Neural progenitor cell (in vitro differentiated cells): Measurements from ENCODE around the gene SCN9A. TPM values are rescaled to one million over a fixed set of nuclear protein-coding genes. Genes with fewer than 3 reads are reported as not detected.

Experiments used
- DNase-seq: peaks from one replicate; pipeline ENCODE4 v3.0.0-alpha.2; 2016; ENCODE audit warnings: low spot score
- H2AFZ ChIP-seq: fragments of 200-600 bp; sonication (generic); replicated peaks from 2 replicates; pipeline ENCODE4 v1.6.1; 2016; ENCODE audit warnings: antibody characterized with exemption
- H3F3A ChIP-seq: fragments of 200-600 bp; sonication (generic); 2 replicates; pipeline ENCODE4 v1.6.1; 2016; ENCODE audit warnings: antibody characterized with exemption, low read depth
- H3K27ac ChIP-seq: fragments of 200-600 bp; sonication (generic); 2 replicates; pipeline ENCODE4 v1.5.1; 2016; ENCODE audit warnings: mild to moderate bottlenecking
- H3K27me3 ChIP-seq: fragments of 200-600 bp; sonication (generic); 2 replicates; pipeline ENCODE4 v1.6.1; 2016; ENCODE audit warnings: mild to moderate bottlenecking, moderate library complexity
- H3K36me3 ChIP-seq: fragments of 200-600 bp; sonication (generic); 2 replicates; pipeline ENCODE4 v1.5.1; 2016
- H3K4me1 ChIP-seq: fragments of 200-600 bp; sonication (generic); 2 replicates; pipeline ENCODE4 v1.6.1; 2016; ENCODE audit warnings: mixed run types
- H3K4me2 ChIP-seq: fragments of 200-600 bp; sonication (generic); 2 replicates; pipeline ENCODE4 v1.6.1; 2016
- H3K4me3 ChIP-seq: fragments of 200-600 bp; sonication (generic); 2 replicates; pipeline ENCODE4 v1.5.1; 2016
- H3K79me2 ChIP-seq: fragments of 200-600 bp; sonication (generic); 2 replicates; pipeline ENCODE4 v1.6.1; 2016; ENCODE audit warnings: low read depth
- H3K9ac ChIP-seq: fragments of 200-600 bp; sonication (generic); 2 replicates; pipeline ENCODE4 v1.6.1; 2016
- H3K9me3 ChIP-seq: fragments of 200-600 bp; sonication (generic); 2 replicates; pipeline ENCODE4 v1.5.1; 2016; ENCODE audit warnings: low read depth
- H4K20me1 ChIP-seq: fragments of 200-600 bp; sonication (generic); 2 replicates; pipeline ENCODE4 v1.6.1; 2016; ENCODE audit warnings: low read depth
- H3K27ac Mint-ChIP-seq: 3 replicates; pipeline ENCODE4 v1.8.0; 2021; ENCODE audit warnings: mixed read lengths
- H3K27me3 Mint-ChIP-seq: 2 replicates; pipeline ENCODE4 v1.8.0; 2022; ENCODE audit warnings: low read depth, mild to moderate bottlenecking, inconsistent platforms, moderate library complexity, mixed read lengths; ENCODE audit not compliant: insufficient read depth
- H3K36me3 Mint-ChIP-seq: 3 replicates; pipeline ENCODE4 v1.8.0; 2021; ENCODE audit warnings: mixed read lengths
- H3K4me1 Mint-ChIP-seq: 3 replicates; pipeline ENCODE4 v1.8.0; 2021; ENCODE audit warnings: mixed read lengths
- H3K4me3 Mint-ChIP-seq: 3 replicates; pipeline ENCODE4 v1.8.0; 2021; ENCODE audit warnings: mild to moderate bottlenecking, moderate library complexity, mixed read lengths
- H3K9me3 Mint-ChIP-seq: 3 replicates; pipeline ENCODE4 v1.8.0; 2020; ENCODE audit warnings: mixed read lengths
- EZH2 ChIP-seq: fragments of 200-600 bp; sonication (generic); IDR thresholded peaks from 2 replicates; pipeline ENCODE4 v1.6.1; 2017; ENCODE audit warnings: antibody characterized with exemption, mild to moderate bottlenecking, moderate library complexity
- EZH2phosphoT487 ChIP-seq: fragments of 200-600 bp; sonication (generic); IDR thresholded peaks from 2 replicates; pipeline ENCODE4 v1.6.1; 2017; ENCODE audit warnings: antibody characterized with exemption
- total RNA-seq: library from RNA; depleted of rRNA; stranded (reverse); fragments of >200 nt; gene quantifications from 2 replicates; pipeline ENCODE4 v1.2.3, GENCODE V29; 2015; ENCODE audit warnings: low replicate concordance
- TF ChIP-seq, protein P1 (sequence below): fragments of 200-600 bp; sonication (generic); IDR thresholded peaks from 2 replicates; pipeline ENCODE4 v1.5.1; 2017; ENCODE audit warnings: antibody characterized with exemption, mild to moderate bottlenecking

The SCN9A gene
- total RNA-seq, 1 donor from 2014 or later, result 1.1 TPM

DNA sequence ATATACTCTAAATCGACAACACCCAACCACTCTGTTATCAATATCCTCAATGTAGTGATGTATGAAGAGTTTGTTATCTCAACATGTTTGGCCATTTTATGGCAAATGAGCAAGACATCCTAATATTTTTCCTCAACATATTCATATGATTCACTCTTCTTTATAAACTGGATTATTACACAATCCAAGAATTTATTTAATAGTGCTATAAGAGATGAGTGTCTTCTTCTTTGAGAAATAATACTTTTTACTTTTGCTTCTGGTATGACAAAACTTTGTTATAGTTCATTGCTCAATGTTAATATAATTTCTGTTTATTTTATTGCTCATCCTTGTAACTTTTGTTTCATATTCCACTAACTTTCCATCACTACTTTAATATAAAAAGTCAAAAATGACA lies 44.3 kb downstream of the SCN9A start:
- TF ChIP-seq, protein P1, sequence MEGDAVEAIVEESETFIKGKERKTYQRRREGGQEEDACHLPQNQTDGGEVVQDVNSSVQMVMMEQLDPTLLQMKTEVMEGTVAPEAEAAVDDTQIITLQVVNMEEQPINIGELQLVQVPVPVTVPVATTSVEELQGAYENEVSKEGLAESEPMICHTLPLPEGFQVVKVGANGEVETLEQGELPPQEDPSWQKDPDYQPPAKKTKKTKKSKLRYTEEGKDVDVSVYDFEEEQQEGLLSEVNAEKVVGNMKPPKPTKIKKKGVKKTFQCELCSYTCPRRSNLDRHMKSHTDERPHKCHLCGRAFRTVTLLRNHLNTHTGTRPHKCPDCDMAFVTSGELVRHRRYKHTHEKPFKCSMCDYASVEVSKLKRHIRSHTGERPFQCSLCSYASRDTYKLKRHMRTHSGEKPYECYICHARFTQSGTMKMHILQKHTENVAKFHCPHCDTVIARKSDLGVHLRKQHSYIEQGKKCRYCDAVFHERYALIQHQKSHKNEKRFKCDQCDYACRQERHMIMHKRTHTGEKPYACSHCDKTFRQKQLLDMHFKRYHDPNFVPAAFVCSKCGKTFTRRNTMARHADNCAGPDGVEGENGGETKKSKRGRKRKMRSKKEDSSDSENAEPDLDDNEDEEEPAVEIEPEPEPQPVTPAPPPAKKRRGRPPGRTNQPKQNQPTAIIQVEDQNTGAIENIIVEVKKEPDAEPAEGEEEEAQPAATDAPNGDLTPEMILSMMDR, result no peak
- TF ChIP-seq EZH2phosphoT487 (no peak), EZH2 (no peak)
- no peak overlapping the region for H3K27ac ChIP-seq
- no peaks in the 10 kb centered on the region for H3F3A ChIP-seq

DNA sequence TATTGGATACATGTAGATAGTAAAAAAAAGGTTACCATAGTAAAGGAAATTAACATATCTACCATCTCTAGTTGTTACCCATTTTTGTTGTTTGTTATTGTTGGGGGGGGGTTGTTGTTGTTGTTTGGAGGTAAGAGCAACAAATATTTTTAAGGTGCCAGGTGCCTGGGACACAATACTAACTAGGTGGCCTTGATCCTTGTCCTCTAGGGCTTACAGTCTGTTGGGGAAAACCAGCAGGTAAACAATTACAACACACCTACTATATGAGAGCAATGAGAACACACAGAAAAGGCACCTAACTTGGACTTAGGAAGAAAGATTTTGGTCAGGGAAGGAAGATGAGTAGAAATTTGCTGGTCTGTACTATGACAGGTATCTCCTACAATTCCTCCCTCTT lies 46.3 kb downstream of the SCN9A start:
- H3K79me2 ChIP-seq, result no peaks in the 10 kb centered on the region
- H3K4me3 ChIP-seq, result no peak overlapping the region
- H3K27ac ChIP-seq, result no peak overlapping the region
- no peaks in the 10 kb centered on the region for H3K36me3 Mint-ChIP-seq
- H3K4me1 ChIP-seq, result no peaks in the 10 kb centered on the region
- H3K27me3 ChIP-seq, result no peaks in the 10 kb centered on the region
- TF ChIP-seq EZH2, result no peak
- TF ChIP-seq EZH2phosphoT487, result no peak
- TF ChIP-seq, protein P1, result no peak
- no peak overlapping the region for H3K4me2 ChIP-seq
- no peaks in the 10 kb centered on the region for H4K20me1 ChIP-seq
- no peaks in the 10 kb centered on the region for H3K4me1 Mint-ChIP-seq
- no peaks in the 10 kb centered on the region for H3K9me3 Mint-ChIP-seq
- H3K9ac ChIP-seq, result no peak overlapping the region
- H3K4me3 Mint-ChIP-seq, result no peak overlapping the region
- no peaks in the 10 kb centered on the region for H3K9me3 ChIP-seq
- no peaks in the 10 kb centered on the region for H3K36me3 ChIP-seq
- DNase-seq, result no peak
- H3K27ac Mint-ChIP-seq, result no peak overlapping the region
- H3F3A ChIP-seq, result no peaks in the 10 kb centered on the region
- H3K27me3 Mint-ChIP-seq, result no peaks in the 10 kb centered on the region
- H2AFZ ChIP-seq, result no peak overlapping the region

More for the DNA sequence above, 44.3 kb downstream of the SCN9A start:
- H3K4me1 ChIP-seq, result no peaks in the 10 kb centered on the region
- H3K36me3 Mint-ChIP-seq, result no peaks in the 10 kb centered on the region
- no peaks in the 10 kb centered on the region for H3K27me3 ChIP-seq
- DNase-seq, result no peak
- no peak overlapping the region for H3K27ac Mint-ChIP-seq
- no peaks in the 10 kb centered on the region for H3K4me1 Mint-ChIP-seq
- no peak overlapping the region for H3K9ac ChIP-seq
- no peak overlapping the region for H3K4me2 ChIP-seq
- no peaks in the 10 kb centered on the region for H3K79me2 ChIP-seq
- H4K20me1 ChIP-seq, result no peaks in the 10 kb centered on the region
- H3K36me3 ChIP-seq, result no peaks in the 10 kb centered on the region
- no peak overlapping the region for H3K4me3 Mint-ChIP-seq
- H2AFZ ChIP-seq, result no peak overlapping the region
- H3K9me3 ChIP-seq, result no peaks in the 10 kb centered on the region
- no peaks in the 10 kb centered on the region for H3K27me3 Mint-ChIP-seq
- no peak overlapping the region for H3K4me3 ChIP-seq
- H3K9me3 Mint-ChIP-seq, result no peaks in the 10 kb centered on the region

DNA sequence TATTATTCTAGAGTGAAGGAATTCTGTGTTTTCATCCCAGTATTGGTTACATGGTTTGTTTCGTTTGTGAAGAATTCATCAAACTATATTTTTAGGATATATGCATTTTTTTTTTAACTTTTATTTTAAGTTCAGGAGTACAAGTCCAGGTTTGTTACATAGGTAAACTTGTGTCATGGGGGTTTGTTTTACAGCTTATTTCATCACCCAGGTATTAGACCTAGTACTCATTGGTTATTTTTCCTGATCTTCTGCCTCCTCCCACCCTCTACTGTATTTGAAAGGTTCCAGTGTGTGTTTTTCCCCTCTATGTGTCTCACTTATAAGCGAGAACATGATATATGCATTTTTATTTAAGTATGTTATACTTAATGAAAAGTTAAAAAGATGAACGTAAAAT lies 47.6 kb downstream of the SCN9A start:
- no peak overlapping the region for H3K9ac ChIP-seq
- H3K4me3 Mint-ChIP-seq, result no peak overlapping the region
- no peaks in the 10 kb centered on the region for H3K4me1 ChIP-seq
- H3K36me3 ChIP-seq, result no peaks in the 10 kb centered on the region
- H3F3A ChIP-seq, result no peaks in the 10 kb centered on the region
- H3K9me3 Mint-ChIP-seq, result no peaks in the 10 kb centered on the region
- no peak for DNase-seq
- H3K4me1 Mint-ChIP-seq, result no peaks in the 10 kb centered on the region
- no peaks in the 10 kb centered on the region for H3K27me3 Mint-ChIP-seq
- H3K27ac ChIP-seq, result no peak overlapping the region
- no peak overlapping the region for H2AFZ ChIP-seq
- H4K20me1 ChIP-seq, result no peaks in the 10 kb centered on the region
- H3K4me3 ChIP-seq, result no peak overlapping the region
- no peaks in the 10 kb centered on the region for H3K79me2 ChIP-seq
- H3K27ac Mint-ChIP-seq, result no peak overlapping the region
- no peak for TF ChIP-seq EZH2
- TF ChIP-seq EZH2phosphoT487, result no peak
- TF ChIP-seq, protein P1, result no peak
- no peak overlapping the region for H3K4me2 ChIP-seq
- no peaks in the 10 kb centered on the region for H3K9me3 ChIP-seq
- H3K27me3 ChIP-seq, result no peaks in the 10 kb centered on the region
- no peaks in the 10 kb centered on the region for H3K36me3 Mint-ChIP-seq
